Activated B cell treated with CpG ODN at 0.5 μM for 24 hours (primary cell): ENCODE results near the gene CXCR2. TPM values are rescaled to one million over a fixed set of nuclear protein-coding genes. Genes with fewer than 3 reads are reported as not detected.
"Not testable (repeated sequence)": the region's sequence is repeated elsewhere in the genome, so short reads cannot be mapped to it uniquely, and the experiment has no call there.

Experiments used
- ATAC-seq: fragments of 200-7000 bp; cut with Tn5 transposase; one replicate; pipeline ENCODE4 v1.10.0; 2021; ENCODE audit warnings: low read depth, mild to moderate bottlenecking, moderate library complexity
- CTCF ChIA-PET: fragments of 350-600 bp; sonication (Branson Sonifier 250); formaldehyde crosslinking; loops from one replicate; lab custom pipeline; 2021; ENCODE audit warnings: antibody characterized with exemption; lab: Charles Lee
- POLR2A ChIA-PET: fragments of 350-600 bp; sonication (Branson Sonifier 250); formaldehyde crosslinking; loops from one replicate; lab custom pipeline; 2021; ENCODE audit warnings: antibody characterized with exemption; lab: Charles Lee
- DNase-seq: peaks from one replicate; pipeline ENCODE4 v3.0.0; 2022
- H3K27ac Mint-ChIP-seq: one replicate; pipeline ENCODE4 v1.8.0; 2020; ENCODE audit warnings: mixed read lengths
- H3K27me3 Mint-ChIP-seq: one replicate; pipeline ENCODE4 v1.8.0; 2021; ENCODE audit warnings: mixed read lengths
- H3K36me3 Mint-ChIP-seq: one replicate; pipeline ENCODE4 v1.8.0; 2021; ENCODE audit warnings: low read depth, mixed read lengths
- H3K4me1 Mint-ChIP-seq: one replicate; pipeline ENCODE4 v1.8.0; 2021; ENCODE audit warnings: mixed read lengths
- H3K4me3 Mint-ChIP-seq: one replicate; pipeline ENCODE4 v1.8.0; 2020; ENCODE audit warnings: mild to moderate bottlenecking, mixed read lengths
- H3K9me3 Mint-ChIP-seq: one replicate; pipeline ENCODE4 v1.8.0; 2020; ENCODE audit warnings: mixed read lengths
- CTCF ChIP-seq: fragments of 200-600 bp; IDR thresholded peaks from one replicate; pipeline ENCODE4 v1.8.0; 2022; ENCODE audit warnings: antibody characterized with exemption, mild to moderate bottlenecking
- intact Hi-C: fragments of 100-400 bp; cut with micrococcal nuclease; formaldehyde crosslinking; loops from one replicate; pipeline ENCODE4 v1.15.1; 2024
- total RNA-seq: library from RNA; stranded (reverse); gene quantifications from 2 replicates; pipeline ENCODE4 v1.2.3, GENCODE V29; 2022

Gene CXCR2
- total RNA-seq, 1 donor from 2014 or later = not detected

- intact Hi-C loops = no loop called here
- Mint-ChIP-seq H3K27me3 (peaks cover 7% of the 10 kb centered on the region), H3K4me1 (no peaks in the 10 kb centered on the region), H3K4me3 (no peak overlapping the region), H3K36me3 (no peaks in the 10 kb centered on the region), H3K27ac (no peak overlapping the region), H3K9me3 (peaks cover 6% of the 10 kb centered on the region)
- no peak for TF ChIP-seq CTCF
- ChIA-PET CTCF (no interaction called here), POLR2A (no interaction called here)
- no peak for DNase-seq
- ATAC-seq = no peak
Observed at GRCh38 chr2:218093879-218094278, 31.9 kb upstream of the CXCR2 start.

- H3K9me3 Mint-ChIP-seq = peaks cover 8% of the 10 kb centered on the region
- no peak overlapping the region for H3K27ac Mint-ChIP-seq
- H3K4me3 Mint-ChIP-seq = no peak overlapping the region
- H3K4me1 Mint-ChIP-seq = no peaks in the 10 kb centered on the region
- no peaks in the 10 kb centered on the region for H3K36me3 Mint-ChIP-seq
- TF ChIP-seq CTCF = no peak
- intact Hi-C loops = no loop called here
- peaks cover 8% of the 10 kb centered on the region for H3K27me3 Mint-ChIP-seq
- ATAC-seq (no peak), DNase-seq (no peak)
- ChIA-PET CTCF (no interaction called here), POLR2A (no interaction called here)
Observed at GRCh38 chr2:218095853-218096252, 30.0 kb upstream of the CXCR2 start.

GRCh38 chr2:218097975-218098374, 27.9 kb upstream of the CXCR2 start:
- H3K9me3 Mint-ChIP-seq = peaks cover 8% of the 10 kb centered on the region
- no peak overlapping the region for H3K4me3 Mint-ChIP-seq
- TF ChIP-seq CTCF = no peak
- H3K4me1 Mint-ChIP-seq = no peaks in the 10 kb centered on the region
- H3K36me3 Mint-ChIP-seq = no peaks in the 10 kb centered on the region
- H3K27ac Mint-ChIP-seq = no peak overlapping the region
- intact Hi-C loops = no loop called here
- no peak for DNase-seq
- H3K27me3 Mint-ChIP-seq = peaks cover 4% of the 10 kb centered on the region
- ChIA-PET POLR2A (no interaction called here), CTCF (no interaction called here)
- ATAC-seq = no peak

GRCh38 chr2:218108834-218109233, 17.0 kb upstream of the CXCR2 start:
- intact Hi-C loops, H3K4me1 Mint-ChIP-seq, ATAC-seq, H3K4me3 Mint-ChIP-seq, POLR2A ChIA-PET, H3K9me3 Mint-ChIP-seq, H3K27ac Mint-ChIP-seq, H3K36me3 Mint-ChIP-seq, DNase-seq, CTCF ChIA-PET: not testable (repeated sequence)
- H3K27me3 Mint-ChIP-seq = peaks cover 45% of the 10 kb centered on the region

GRCh38 chr2:218121789-218122188, 4.0 kb upstream of the CXCR2 start:
- intact Hi-C loops, DNase-seq, ATAC-seq, H3K4me3 Mint-ChIP-seq, CTCF ChIA-PET, POLR2A ChIA-PET, H3K27ac Mint-ChIP-seq, H3K4me1 Mint-ChIP-seq, H3K36me3 Mint-ChIP-seq: not testable (repeated sequence)
- Mint-ChIP-seq H3K27me3 (peaks cover 17% of the 10 kb centered on the region), H3K9me3 (peaks cover 19% of the 10 kb centered on the region)

- H3K36me3 Mint-ChIP-seq, DNase-seq, CTCF ChIA-PET, H3K4me3 Mint-ChIP-seq, POLR2A ChIA-PET, intact Hi-C loops, H3K27ac Mint-ChIP-seq, ATAC-seq, H3K4me1 Mint-ChIP-seq: not testable (repeated sequence)
- Mint-ChIP-seq H3K9me3 (peaks cover 18% of the 10 kb centered on the region), H3K27me3 (peaks cover 17% of the 10 kb centered on the region)
Observed at GRCh38 chr2:218122286-218122685, 3.5 kb upstream of the CXCR2 start.

GRCh38 chr2:218123986-218124385, 1.8 kb upstream of the CXCR2 start:
- POLR2A ChIA-PET = no interaction called here
- DNase-seq = no peak
- Mint-ChIP-seq H3K9me3 (peaks cover 16% of the 10 kb centered on the region), H3K27me3 (peaks cover 29% of the 10 kb centered on the region), H3K4me3 (no peak overlapping the region), H3K27ac (no peak overlapping the region), H3K4me1 (peaks cover 8% of the 10 kb centered on the region), H3K36me3 (no peaks in the 10 kb centered on the region)
- TF ChIP-seq CTCF = no peak
- no peak for ATAC-seq
- CTCF ChIA-PET = no interaction called here
- intact Hi-C loops = no loop called here
